ENCODE results near the gene PTOV1. TPM values are rescaled to one million over a fixed set of nuclear protein-coding genes. Genes with fewer than 3 reads are reported as not detected.

The PTOV1 gene
- total RNA-seq, 1 donor from 2014 or later = 231 TPM

- peaks cover 26% of the 10 kb centered on the region for H3K27me3 Mint-ChIP-seq (ENCODE audit: unreplicated experiment)
- DNase-seq (ENCODE audit: low spot score) = no peak
- TF ChIP-seq, protein P1, sequence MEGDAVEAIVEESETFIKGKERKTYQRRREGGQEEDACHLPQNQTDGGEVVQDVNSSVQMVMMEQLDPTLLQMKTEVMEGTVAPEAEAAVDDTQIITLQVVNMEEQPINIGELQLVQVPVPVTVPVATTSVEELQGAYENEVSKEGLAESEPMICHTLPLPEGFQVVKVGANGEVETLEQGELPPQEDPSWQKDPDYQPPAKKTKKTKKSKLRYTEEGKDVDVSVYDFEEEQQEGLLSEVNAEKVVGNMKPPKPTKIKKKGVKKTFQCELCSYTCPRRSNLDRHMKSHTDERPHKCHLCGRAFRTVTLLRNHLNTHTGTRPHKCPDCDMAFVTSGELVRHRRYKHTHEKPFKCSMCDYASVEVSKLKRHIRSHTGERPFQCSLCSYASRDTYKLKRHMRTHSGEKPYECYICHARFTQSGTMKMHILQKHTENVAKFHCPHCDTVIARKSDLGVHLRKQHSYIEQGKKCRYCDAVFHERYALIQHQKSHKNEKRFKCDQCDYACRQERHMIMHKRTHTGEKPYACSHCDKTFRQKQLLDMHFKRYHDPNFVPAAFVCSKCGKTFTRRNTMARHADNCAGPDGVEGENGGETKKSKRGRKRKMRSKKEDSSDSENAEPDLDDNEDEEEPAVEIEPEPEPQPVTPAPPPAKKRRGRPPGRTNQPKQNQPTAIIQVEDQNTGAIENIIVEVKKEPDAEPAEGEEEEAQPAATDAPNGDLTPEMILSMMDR (IDR thresholded peaks at IDR 0.05; ENCODE audit: unreplicated experiment) = no peak
- H3K4me3 Mint-ChIP-seq (ENCODE audit: unreplicated experiment) = peak overlapping the region; percentile 79
- peaks cover 5% of the 10 kb centered on the region for H3K36me3 Mint-ChIP-seq (ENCODE audit: low read depth, unreplicated experiment)
- no peaks in the 10 kb centered on the region for H3K9me3 Mint-ChIP-seq (ENCODE audit: unreplicated experiment)
- peak overlapping the region; percentile 52 for H3K27ac Mint-ChIP-seq (ENCODE audit: unreplicated experiment)
- peaks cover 24% of the 10 kb centered on the region for H3K4me1 Mint-ChIP-seq (ENCODE audit: unreplicated experiment)
Measured at GRCh38 chr19:49872245-49873128, 21.5 kb downstream of the PTOV1 start.

DNA sequence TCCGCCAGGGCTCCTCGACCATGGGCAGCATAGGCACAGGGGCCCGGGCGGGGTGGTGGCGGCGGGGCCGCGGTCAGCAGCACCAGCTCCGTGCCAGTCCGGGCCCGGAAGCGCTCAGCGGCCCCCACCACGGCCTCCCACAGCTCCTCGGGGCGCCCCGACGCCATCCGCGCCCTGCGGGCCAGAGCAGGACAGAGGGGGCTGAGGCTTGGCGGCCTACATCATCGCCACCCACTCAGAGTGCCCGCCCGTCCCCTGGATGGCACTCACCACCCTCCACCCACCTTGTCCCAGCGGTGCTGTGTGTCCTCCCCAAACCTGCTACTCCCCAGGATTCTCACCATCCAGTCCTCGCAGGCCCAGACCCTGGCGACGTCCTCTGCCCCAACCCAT is 22.2 kb downstream of the PTOV1 start:
- Mint-ChIP-seq H3K4me1 (ENCODE audit: unreplicated experiment) (peaks cover 26% of the 10 kb centered on the region), H3K27ac (ENCODE audit: unreplicated experiment) (no peak overlapping the region), H3K9me3 (ENCODE audit: unreplicated experiment) (no peaks in the 10 kb centered on the region), H3K36me3 (ENCODE audit: low read depth, unreplicated experiment) (peaks cover 5% of the 10 kb centered on the region), H3K4me3 (ENCODE audit: unreplicated experiment) (no peak overlapping the region), H3K27me3 (ENCODE audit: unreplicated experiment) (peaks cover 25% of the 10 kb centered on the region)
- TF ChIP-seq, protein P1 (IDR thresholded peaks at IDR 0.05; ENCODE audit: unreplicated experiment) = no peak
- DNase-seq (ENCODE audit: low spot score) = no peak

DNA sequence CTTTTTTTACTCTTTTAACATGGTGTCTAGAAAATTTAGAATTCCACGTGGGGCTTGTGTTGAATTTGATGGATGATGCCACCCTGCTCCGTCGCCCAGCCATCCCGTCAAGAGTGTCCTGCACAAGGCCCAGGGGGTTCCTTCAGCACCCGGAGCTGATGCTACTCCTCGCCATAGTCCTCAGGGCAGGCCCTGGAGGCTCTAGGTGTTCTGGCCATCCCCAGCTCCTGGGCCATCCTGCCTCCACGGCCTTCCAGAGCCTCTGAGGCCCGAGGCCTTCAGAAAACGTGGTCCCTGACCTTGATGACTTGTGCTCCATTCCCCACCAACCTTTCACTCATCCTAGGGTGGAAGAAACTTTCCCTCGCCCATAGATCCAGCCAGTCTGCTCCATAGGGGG is 22.9 kb downstream of the PTOV1 start:
- DNase-seq (ENCODE audit: low spot score) = no peak
- H3K4me1 Mint-ChIP-seq (ENCODE audit: unreplicated experiment) = peaks cover 32% of the 10 kb centered on the region
- H3K36me3 Mint-ChIP-seq (ENCODE audit: low read depth, unreplicated experiment) = peaks cover 6% of the 10 kb centered on the region
- H3K27ac Mint-ChIP-seq (ENCODE audit: unreplicated experiment) = peak overlapping the region; percentile 48
- TF ChIP-seq, protein P1 (IDR thresholded peaks at IDR 0.05; ENCODE audit: unreplicated experiment) = no peak
- H3K27me3 Mint-ChIP-seq (ENCODE audit: unreplicated experiment) = peaks cover 26% of the 10 kb centered on the region
- no peaks in the 10 kb centered on the region for H3K9me3 Mint-ChIP-seq (ENCODE audit: unreplicated experiment)
- H3K4me3 Mint-ChIP-seq (ENCODE audit: unreplicated experiment) = peak overlapping the region; percentile 56

GRCh38 chr19:49874503-49875157 is 23.7 kb downstream of the PTOV1 start:
- Mint-ChIP-seq H3K36me3 (ENCODE audit: low read depth, unreplicated experiment) (peaks cover 13% of the 10 kb centered on the region), H3K27me3 (ENCODE audit: unreplicated experiment) (peaks cover 27% of the 10 kb centered on the region), H3K4me3 (ENCODE audit: unreplicated experiment) (peak overlapping the region; percentile 56), H3K27ac (ENCODE audit: unreplicated experiment) (peak overlapping the region; percentile 24), H3K4me1 (ENCODE audit: unreplicated experiment) (peaks cover 36% of the 10 kb centered on the region), H3K9me3 (ENCODE audit: unreplicated experiment) (no peaks in the 10 kb centered on the region)
- TF ChIP-seq, protein P1 (IDR thresholded peaks at IDR 0.05; ENCODE audit: unreplicated experiment) = no peak
- no peak for DNase-seq (ENCODE audit: low spot score)

- H3K4me3 Mint-ChIP-seq (ENCODE audit: unreplicated experiment) = no peak overlapping the region
- TF ChIP-seq, protein P1 (IDR thresholded peaks at IDR 0.05; ENCODE audit: unreplicated experiment) = no peak
- H3K9me3 Mint-ChIP-seq (ENCODE audit: unreplicated experiment) = no peaks in the 10 kb centered on the region
- no peak overlapping the region for H3K27ac Mint-ChIP-seq (ENCODE audit: unreplicated experiment)
- DNase-seq (ENCODE audit: low spot score) = no peak
- H3K27me3 Mint-ChIP-seq (ENCODE audit: unreplicated experiment) = peaks cover 26% of the 10 kb centered on the region
- peaks cover 13% of the 10 kb centered on the region for H3K36me3 Mint-ChIP-seq (ENCODE audit: low read depth, unreplicated experiment)
- H3K4me1 Mint-ChIP-seq (ENCODE audit: unreplicated experiment) = peaks cover 35% of the 10 kb centered on the region
Measured at GRCh38 chr19:49875177-49875576, 24.2 kb downstream of the PTOV1 start.

Data from endothelial cell (in vitro differentiated cells).